HepG2 (cell line): Measurements from ENCODE around the gene PEX13. TPM values are rescaled to one million over a fixed set of nuclear protein-coding genes. Genes with fewer than 3 reads are reported as not detected.

ENCODE experiments used
- ATAC-seq: fragments of 200-7000 bp; cut with Tn5 transposase; 3 replicates; pipeline ENCODE4 v1.9.1; 2020; ENCODE audit warnings: mild to moderate bottlenecking, moderate library complexity
- Bru-seq: library from RNA; stranded (reverse); fragments of 400-500 nt; gene quantifications from one replicate; lab custom pipeline; 2021; lab: Mats Ljungman, UMichigan
- BruChase-seq, 2 experiments: library from RNA; stranded (reverse); fragments of 400-500 nt; gene quantifications; one replicate each; lab custom pipeline; 2021; lab: Mats Ljungman, UMichigan
- BruUV-seq: library from RNA; stranded (reverse); fragments of 400-500 nt; replicated peaks from 2 replicates; lab custom pipeline; 2021; lab: Mats Ljungman, UMichigan
- CTCF ChIA-PET: fragments of 300-600 bp; formaldehyde crosslinking; extraction: SDS; loops from one replicate; lab custom pipeline; 2021; ENCODE audit warnings: low total read pairs, inconsistent platforms, low intra/inter-chr PET ratio; lab: Yijun Ruan, JAX
- POLR2A ChIA-PET: fragments of 350-600 bp; sonication (Branson Sonifier 250); formaldehyde crosslinking; loops from one replicate; lab custom pipeline; 2020; ENCODE audit warnings: antibody characterized with exemption, inconsistent platforms; lab: Yijun Ruan, JAX
- DNase-seq: peaks from one replicate; pipeline ENCODE4 v3.0.0-alpha.2; 2015; ENCODE audit warnings: low spot score
- FAIRE-seq: peaks from 3 replicates; lab custom pipeline; 2011; peaks lifted over from hg19 to GRCh38; lab: Jason Lieb, UNC
- H2AFZ ChIP-seq: one replicate; pipeline ENCODE4 v1.6.1; 2011; ENCODE audit warnings: low read length, inconsistent platforms
- H3K27ac ChIP-seq: fragments of 300-600 bp; 3 replicates; pipeline ENCODE4 v1.8.0; 2011; ENCODE audit warnings: mixed run types, mild to moderate bottlenecking, mixed read lengths, low read length, inconsistent platforms; ENCODE audit not compliant: insufficient read depth; ENCODE audit errors: extremely low read length
- H3K27me3 ChIP-seq, 2 experiments: fragments of 200-600 bp in 1 of 2; 2 replicates in 1 of 2; 3 replicates in 1 of 2; pipeline versions ENCODE4 v1.6.0 to v1.8.0; 2011; ENCODE audit warnings: low read length in 2 of 2, mild to moderate bottlenecking in 2 of 2, moderate library complexity in 2 of 2, inconsistent platforms in 1 of 2; ENCODE audit not compliant: insufficient read depth in 2 of 2, control insufficient read depth in 1 of 2
- H3K36me3 ChIP-seq, 2 experiments: fragments of 200-600 bp in 1 of 2; replicated peaks in 1 of 2; 2 replicates in 1 of 2; 3 replicates in 1 of 2; pipeline versions ENCODE4 v1.5.1 to v1.8.0; 2011; ENCODE audit warnings: low read length in 2 of 2, inconsistent platforms in 1 of 2; ENCODE audit not compliant: insufficient read depth in 2 of 2, control insufficient read depth in 1 of 2
- H3K4me1 ChIP-seq: 2 replicates; pipeline ENCODE4 v1.5.1; 2012; ENCODE audit warnings: low read length, inconsistent platforms; ENCODE audit not compliant: insufficient read depth
- H3K4me2 ChIP-seq: 2 replicates; pipeline ENCODE4 v1.6.0; 2011; ENCODE audit warnings: low read depth, low read length, inconsistent platforms
- H3K4me3 ChIP-seq, 3 experiments: fragments of 200-600 bp in 1 of 3; sonication (generic), shearing (Covaris generic) in 1 of 3; replicated peaks in 1 of 3; 2 replicates each; pipeline ENCODE4 v1.5.1; 2011 to 2016; ENCODE audit warnings: low read length in 3 of 3, inconsistent platforms in 2 of 3, low read depth in 2 of 3, mild to moderate bottlenecking in 2 of 3, control low read depth in 1 of 3, mixed read lengths in 1 of 3; ENCODE audit not compliant: insufficient read depth in 1 of 3
- H3K79me2 ChIP-seq: one replicate; pipeline ENCODE4 v1.6.1; 2011; ENCODE audit warnings: low read length, inconsistent platforms; ENCODE audit not compliant: insufficient read depth
- H3K9ac ChIP-seq: 2 replicates; pipeline ENCODE4 v1.6.0; 2011; ENCODE audit warnings: mild to moderate bottlenecking, low read depth, low read length, inconsistent platforms; ENCODE audit not compliant: insufficient read depth
- H3K9me3 ChIP-seq: 2 replicates; pipeline ENCODE4 v1.5.1; 2012; ENCODE audit warnings: mild to moderate bottlenecking, low read length
- H4K20me1 ChIP-seq: 2 replicates; pipeline ENCODE4 v1.6.0; 2011; ENCODE audit warnings: inconsistent platforms, mild to moderate bottlenecking, low read length, moderate library complexity; ENCODE audit not compliant: insufficient read depth
- PHF21A ChIP-seq: sonication (generic); formaldehyde crosslinking; IDR thresholded peaks from 2 replicates; pipeline ENCODE4 v1.5.0; 2020; ENCODE audit warnings: mild to moderate bottlenecking, missing genetic modification reagents
- ZNF180 ChIP-seq: sonication (generic); formaldehyde crosslinking; IDR thresholded peaks from 2 replicates; pipeline ENCODE4 v1.4.0; 2020; ENCODE audit warnings: low read depth, missing genetic modification reagents, borderline replicate concordance
- WGBS: methylation state at CpG from one replicate; pipeline ENCODE4 v1.1.6; 2017; ENCODE audit warnings: low lambda C conversion rate; 5-methylcytosine and 5-hydroxymethylcytosine counted together
- in situ Hi-C: cut with HindIII; loops from 2 replicates; pipeline ENCODE4 v1.10.0; 2017; ENCODE audit warnings: low pct_unique_long_range_greater_than_20kb; ENCODE audit not compliant: extremely low pct_ligation_motif_present
- intact Hi-C: fragments of 100-400 bp; cut with micrococcal nuclease; formaldehyde crosslinking; loops from one replicate; pipeline ENCODE4 v1.10.0; 2022; ENCODE audit not compliant: unreplicated experiment
- long read RNA-seq, 2 experiments: library from RNA in 1 of 2; library from polyadenylated mRNA in 1 of 2; stranded (forward) in 1 of 2; unstranded in 1 of 2; transcript quantifications; one replicate each; pipeline ENCODE4 v2.0.0, GENCODE V29; 2019 to 2022
- polyA minus RNA-seq, 3 experiments: library from RNA; depleted of rRNA, polyadenylated mRNA; stranded (reverse); fragments of >200 nt; gene quantifications; 2 replicates each; pipeline ENCODE4 v1.2.3, GENCODE V29; 2011; ENCODE audit warnings: low replicate concordance in 1 of 3
- polyA plus RNA-seq, 8 experiments: library from polyadenylated mRNA; depleted of rRNA in 3 of 8; stranded (reverse) in 7 of 8; unstranded in 1 of 8; fragments of >200 nt; fragmentation: Illumina TruSeq in 4 of 8; extraction: Trizol in 4 of 8; gene quantifications; 2 replicates each; pipeline versions ENCODE4 v1.2.1 to v1.2.3, GENCODE V29; 2011 to 2016; ENCODE audit warnings: low read depth in 4 of 8, missing spikeins in 1 of 8, mixed read lengths in 1 of 8; ENCODE audit not compliant: insufficient read depth in 1 of 8
- total RNA-seq, 5 experiments: library from RNA; depleted of rRNA; stranded (reverse); fragments of >200 nt; fragmentation: Illumina TruSeq; extraction: Trizol; gene quantifications; 2 replicates each; pipeline ENCODE4 v1.2.3, GENCODE V29; 2016; ENCODE audit warnings: low read depth in 1 of 5
- TF ChIP-seq, protein P1 (sequence below): sonication (generic); formaldehyde crosslinking; IDR thresholded peaks from 2 replicates; pipeline ENCODE4 v1.8.1; 2022; ENCODE audit warnings: mild to moderate bottlenecking, missing genetic modification reagents
- TF ChIP-seq, protein P2 (sequence below): sonication (generic); formaldehyde crosslinking; IDR thresholded peaks from 2 replicates; pipeline ENCODE4 v1.4.0; 2020; ENCODE audit warnings: missing genetic modification reagents, borderline replicate concordance
- TF ChIP-seq, protein P3 (sequence below): sonication (generic); formaldehyde crosslinking; IDR thresholded peaks from 2 replicates; pipeline ENCODE4 v1.4.0; 2020; ENCODE audit warnings: missing genetic modification reagents, borderline replicate concordance

The PEX13 gene, protein sequence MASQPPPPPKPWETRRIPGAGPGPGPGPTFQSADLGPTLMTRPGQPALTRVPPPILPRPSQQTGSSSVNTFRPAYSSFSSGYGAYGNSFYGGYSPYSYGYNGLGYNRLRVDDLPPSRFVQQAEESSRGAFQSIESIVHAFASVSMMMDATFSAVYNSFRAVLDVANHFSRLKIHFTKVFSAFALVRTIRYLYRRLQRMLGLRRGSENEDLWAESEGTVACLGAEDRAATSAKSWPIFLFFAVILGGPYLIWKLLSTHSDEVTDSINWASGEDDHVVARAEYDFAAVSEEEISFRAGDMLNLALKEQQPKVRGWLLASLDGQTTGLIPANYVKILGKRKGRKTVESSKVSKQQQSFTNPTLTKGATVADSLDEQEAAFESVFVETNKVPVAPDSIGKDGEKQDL
- total RNA-seq (2016; rRNA removed; fragmentation: Illumina TruSeq; extraction: Trizol) (63.1 and 75.9 TPM in 2 replicates), polyA plus RNA-seq (2011; rRNA removed) (42.1 and 47.9 TPM in 2 replicates), polyA minus RNA-seq (2011; rRNA and poly(A)+ RNA removed; ENCODE audit: low replicate concordance) (35.3 and 78.6 TPM in 2 replicates), Bru-seq, nascent RNA (percentile 97 among the genes with signal in this experiment), BruChase-seq, experiment 1, labeled RNA remaining after a 6-hour chase (percentile 94 among the genes with signal in this experiment), BruChase-seq, experiment 2, labeled RNA remaining after a 2-hour chase (percentile 96 among the genes with signal in this experiment)
- 29.0 and 31.0 TPM in 2 replicates for total RNA-seq (2016; cell fraction: cytosol; rRNA removed; fragmentation: Illumina TruSeq; extraction: Trizol; ENCODE audit: low read depth)
- total RNA-seq (2016; cell fraction: insoluble cytoplasmic fraction; rRNA removed; fragmentation: Illumina TruSeq; extraction: Trizol): 61.3 and 73.7 TPM in 2 replicates
- 48.9 and 49.5 TPM in 2 replicates for total RNA-seq (2016; cell fraction: membrane; rRNA removed; fragmentation: Illumina TruSeq; extraction: Trizol)
- 75.5 and 79.5 TPM in 2 replicates for total RNA-seq (2016; cell fraction: nucleus; rRNA removed; fragmentation: Illumina TruSeq; extraction: Trizol)
- 38.1 and 43.8 TPM in 2 replicates for polyA plus RNA-seq (2011; cell fraction: cytosol; rRNA removed)
- 16.4 and 19.1 TPM in 2 replicates for polyA plus RNA-seq (2011; cell fraction: nucleus; rRNA removed)
- 27.3 and 33.4 TPM in 2 replicates for polyA plus RNA-seq (2012)
- 25.3 and 36.5 TPM in 2 replicates for polyA plus RNA-seq (2016; cell fraction: cytosol; fragmentation: Illumina TruSeq; extraction: Trizol; ENCODE audit: low read depth)
- polyA plus RNA-seq (2016; cell fraction: insoluble cytoplasmic fraction; fragmentation: Illumina TruSeq; extraction: Trizol; ENCODE audit: low read depth): 45.3 and 45.9 TPM in 2 replicates
- 36.8 and 42.1 TPM in 2 replicates for polyA plus RNA-seq (2016; cell fraction: membrane; fragmentation: Illumina TruSeq; extraction: Trizol; ENCODE audit: low read depth)
- 48.0 and 48.4 TPM in 2 replicates for polyA plus RNA-seq (2016; cell fraction: nucleus; fragmentation: Illumina TruSeq; extraction: Trizol; ENCODE audit: insufficient read depth, low read depth)
- 29.3 and 30.9 TPM in 2 replicates for polyA minus RNA-seq (2011; cell fraction: cytosol; rRNA and poly(A)+ RNA removed)
- 93.1 and 98.1 TPM in 2 replicates for polyA minus RNA-seq (2011; cell fraction: nucleus; rRNA and poly(A)+ RNA removed)
- long read RNA-seq, experiment 1, full-length matches to known transcripts: 31 of 42 reads
- long read RNA-seq, experiment 1, partial matches to known transcripts: 3 of 42 reads
- long read RNA-seq, experiment 1, other reads (novel, unspliced or antisense): 8 of 42 reads
- long read RNA-seq, experiment 2, full-length matches to known transcripts: 26 of 90 reads
- long read RNA-seq, experiment 2, partial matches to known transcripts: 4 of 90 reads
- long read RNA-seq, experiment 2, other reads (novel, unspliced or antisense): 60 of 90 reads

- H3K79me2 ChIP-seq: peaks cover 95% of the 10 kb centered on the region
- TSS peak; percentile 80 for BruUV-seq
- peak within 1 kb of the TSS; percentile 74 to 94 (median 93) for H3K4me3 ChIP-seq
- 0 out of 2 replicates have a peak, but pooled peaks cover 3% of the 10 kb centered on the region for H3K9me3 ChIP-seq
- ATAC-seq: peak; percentile 91
- ChIA-PET CTCF (no interaction called here), POLR2A (interaction anchor here (0.5 to 2.9 kb wide), 6 partner anchors 11 to 598 kb away, joined by 3 to 20 read pairs (median 5); partner anchors contain the start of genes SANBR and XPO1)
- peak within 1 kb of the TSS; percentile 97 for H3K9ac ChIP-seq
- FAIRE-seq: peak; percentile 94
- H2AFZ ChIP-seq: peak within 1 kb of the TSS; percentile 50
- DNase-seq: peak; percentile 99
- in situ Hi-C loops (no loop called here), intact Hi-C loops (loop anchor here (2.0 to 10.0 kb wide), 4 partner anchors 47 to 159 kb away; partner anchors contain the start of genes REL and SANBR)
- H3K36me3 ChIP-seq: peaks cover 2 to 36% of the 10 kb centered on the region in 2 experiments; a peak in 2 of 5 replicates
- H4K20me1 ChIP-seq: 0 out of 2 replicates have a peak, but pooled peaks cover 3% of the 10 kb centered on the region
- H3K27me3 ChIP-seq: no peaks in the 10 kb centered on the region; a peak in 1 of 5 replicates
- WGBS: under 1% methylated on average over 33 of the region's 39 CpGs
- peak within 1 kb of the TSS; percentile 99 for H3K27ac ChIP-seq
- H3K4me1 ChIP-seq: peaks cover 66% of the 10 kb centered on the region
- peak within 1 kb of the TSS; percentile 83 for H3K4me2 ChIP-seq
- no peak for TF ChIP-seq ZNF180
- TF ChIP-seq, protein P1, sequence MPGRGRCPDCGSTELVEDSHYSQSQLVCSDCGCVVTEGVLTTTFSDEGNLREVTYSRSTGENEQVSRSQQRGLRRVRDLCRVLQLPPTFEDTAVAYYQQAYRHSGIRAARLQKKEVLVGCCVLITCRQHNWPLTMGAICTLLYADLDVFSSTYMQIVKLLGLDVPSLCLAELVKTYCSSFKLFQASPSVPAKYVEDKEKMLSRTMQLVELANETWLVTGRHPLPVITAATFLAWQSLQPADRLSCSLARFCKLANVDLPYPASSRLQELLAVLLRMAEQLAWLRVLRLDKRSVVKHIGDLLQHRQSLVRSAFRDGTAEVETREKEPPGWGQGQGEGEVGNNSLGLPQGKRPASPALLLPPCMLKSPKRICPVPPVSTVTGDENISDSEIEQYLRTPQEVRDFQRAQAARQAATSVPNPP (CRISPR knock-in tag): 0 out of 2 replicates have a peak, but pooled peaks have one; percentile 11
- TF ChIP-seq, protein P2, sequence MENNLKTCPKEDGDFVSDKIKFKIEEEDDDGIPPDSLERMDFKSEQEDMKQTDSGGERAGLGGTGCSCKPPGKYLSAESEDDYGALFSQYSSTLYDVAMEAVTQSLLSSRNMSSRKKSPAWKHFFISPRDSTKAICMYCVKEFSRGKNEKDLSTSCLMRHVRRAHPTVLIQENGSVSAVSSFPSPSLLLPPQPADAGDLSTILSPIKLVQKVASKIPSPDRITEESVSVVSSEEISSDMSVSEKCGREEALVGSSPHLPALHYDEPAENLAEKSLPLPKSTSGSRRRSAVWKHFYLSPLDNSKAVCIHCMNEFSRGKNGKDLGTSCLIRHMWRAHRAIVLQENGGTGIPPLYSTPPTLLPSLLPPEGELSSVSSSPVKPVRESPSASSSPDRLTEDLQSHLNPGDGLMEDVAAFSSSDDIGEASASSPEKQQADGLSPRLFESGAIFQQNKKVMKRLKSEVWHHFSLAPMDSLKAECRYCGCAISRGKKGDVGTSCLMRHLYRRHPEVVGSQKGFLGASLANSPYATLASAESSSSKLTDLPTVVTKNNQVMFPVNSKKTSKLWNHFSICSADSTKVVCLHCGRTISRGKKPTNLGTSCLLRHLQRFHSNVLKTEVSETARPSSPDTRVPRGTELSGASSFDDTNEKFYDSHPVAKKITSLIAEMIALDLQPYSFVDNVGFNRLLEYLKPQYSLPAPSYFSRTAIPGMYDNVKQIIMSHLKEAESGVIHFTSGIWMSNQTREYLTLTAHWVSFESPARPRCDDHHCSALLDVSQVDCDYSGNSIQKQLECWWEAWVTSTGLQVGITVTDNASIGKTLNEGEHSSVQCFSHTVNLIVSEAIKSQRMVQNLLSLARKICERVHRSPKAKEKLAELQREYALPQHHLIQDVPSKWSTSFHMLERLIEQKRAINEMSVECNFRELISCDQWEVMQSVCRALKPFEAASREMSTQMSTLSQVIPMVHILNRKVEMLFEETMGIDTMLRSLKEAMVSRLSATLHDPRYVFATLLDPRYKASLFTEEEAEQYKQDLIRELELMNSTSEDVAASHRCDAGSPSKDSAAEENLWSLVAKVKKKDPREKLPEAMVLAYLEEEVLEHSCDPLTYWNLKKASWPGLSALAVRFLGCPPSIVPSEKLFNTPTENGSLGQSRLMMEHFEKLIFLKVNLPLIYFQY (CRISPR knock-in tag): peak; percentile 12
- TF ChIP-seq, protein P3, sequence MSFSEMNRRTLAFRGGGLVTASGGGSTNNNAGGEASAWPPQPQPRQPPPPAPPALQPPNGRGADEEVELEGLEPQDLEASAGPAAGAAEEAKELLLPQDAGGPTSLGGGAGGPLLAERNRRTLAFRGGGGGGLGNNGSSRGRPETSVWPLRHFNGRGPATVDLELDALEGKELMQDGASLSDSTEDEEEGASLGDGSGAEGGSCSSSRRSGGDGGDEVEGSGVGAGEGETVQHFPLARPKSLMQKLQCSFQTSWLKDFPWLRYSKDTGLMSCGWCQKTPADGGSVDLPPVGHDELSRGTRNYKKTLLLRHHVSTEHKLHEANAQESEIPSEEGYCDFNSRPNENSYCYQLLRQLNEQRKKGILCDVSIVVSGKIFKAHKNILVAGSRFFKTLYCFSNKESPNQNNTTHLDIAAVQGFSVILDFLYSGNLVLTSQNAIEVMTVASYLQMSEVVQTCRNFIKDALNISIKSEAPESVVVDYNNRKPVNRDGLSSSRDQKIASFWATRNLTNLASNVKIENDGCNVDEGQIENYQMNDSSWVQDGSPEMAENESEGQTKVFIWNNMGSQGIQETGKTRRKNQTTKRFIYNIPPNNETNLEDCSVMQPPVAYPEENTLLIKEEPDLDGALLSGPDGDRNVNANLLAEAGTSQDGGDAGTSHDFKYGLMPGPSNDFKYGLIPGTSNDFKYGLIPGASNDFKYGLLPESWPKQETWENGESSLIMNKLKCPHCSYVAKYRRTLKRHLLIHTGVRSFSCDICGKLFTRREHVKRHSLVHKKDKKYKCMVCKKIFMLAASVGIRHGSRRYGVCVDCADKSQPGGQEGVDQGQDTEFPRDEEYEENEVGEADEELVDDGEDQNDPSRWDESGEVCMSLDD (CRISPR knock-in tag): no peak; the same call in 1 of the 2 replicates
- TF ChIP-seq PHF21A (CRISPR knock-in tag): peak; percentile 91
Observed at GRCh38 chr2:61017556-61018317, at the start of gene PEX13, which contains the start of gene PUS10. PEX13 (plus strand) TSS chr2:61017720; CDS start chr2:61017760, 40 bp downstream. PUS10 (minus strand) TSS chr2:61018255; CDS start chr2:61011890, 6,365 bp downstream.
